LoVo (cell line): Measurements from ENCODE around the gene LIF.
"Not testable (repeated sequence)": the region's sequence is repeated elsewhere in the genome, so short reads cannot be mapped to it uniquely, and the experiment has no call there.

Source experiments
- DNase-seq: peaks from one replicate; pipeline ENCODE4 v3.0.0-alpha.2; 2016; ENCODE audit warnings: low spot score

LIF gene

DNA sequence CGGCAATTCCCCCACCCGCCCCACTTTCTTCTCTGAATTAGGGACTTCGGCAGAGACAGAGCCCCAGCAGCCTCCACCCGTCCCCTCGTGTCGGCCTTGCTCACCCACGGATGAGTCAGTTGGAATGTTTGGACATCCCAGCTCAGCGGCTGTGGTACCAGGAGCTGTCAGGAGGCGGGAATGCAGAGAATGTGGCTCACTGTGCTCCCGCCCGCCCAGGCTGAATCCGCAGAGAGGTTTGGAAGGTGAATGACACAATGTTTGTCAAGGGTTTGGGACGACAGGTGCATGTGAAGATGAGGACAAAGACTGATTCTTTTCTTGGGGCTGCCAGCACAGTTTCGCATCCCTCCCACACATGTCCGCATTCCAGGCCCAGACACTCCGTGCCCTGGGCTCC, 39.6 kb downstream of the LIF start:
- peak; percentile 78 for DNase-seq

GRCh38 chr22:30205281-30206115, 41.1 kb downstream of the LIF start:
- no peak for DNase-seq

GRCh38 chr22:30204742-30205111, 41.8 kb downstream of the LIF start:
- DNase-seq, result no peak

DNA sequence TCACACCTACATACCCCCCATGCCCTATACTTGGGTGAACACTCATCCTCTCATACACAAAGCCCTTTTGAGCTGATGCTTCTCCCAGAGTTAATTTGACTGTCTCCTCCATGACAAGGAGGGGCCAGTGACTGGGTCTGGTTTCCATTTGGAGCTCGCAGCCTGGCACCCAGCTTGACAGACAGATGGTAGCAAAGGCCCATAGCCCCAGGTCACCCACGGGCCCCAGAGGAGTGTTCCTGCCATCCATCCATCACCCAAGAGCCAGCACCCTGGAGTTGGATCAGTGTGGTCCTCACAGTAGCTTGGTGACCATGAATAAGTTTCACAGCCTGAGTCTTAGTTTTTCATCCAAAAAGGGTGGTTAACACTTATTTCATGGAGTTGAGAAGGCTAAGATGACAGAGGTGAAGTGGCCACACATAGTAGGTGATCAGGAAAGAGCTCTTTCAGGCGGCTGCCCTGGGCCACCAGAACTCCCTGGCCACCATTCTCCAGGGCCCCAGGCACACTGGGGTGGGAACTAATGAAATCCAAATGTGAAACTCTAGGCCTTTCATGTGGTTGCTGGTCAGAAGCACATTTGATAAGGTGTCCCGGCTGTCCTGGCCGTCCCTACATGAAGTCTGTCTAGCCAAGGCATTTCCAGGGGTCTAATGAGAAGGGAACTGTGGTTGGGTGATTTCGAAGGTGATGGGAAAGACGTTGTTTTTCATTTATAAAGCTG, 42.4 kb downstream of the LIF start:
- DNase-seq, result no peak

DNA sequence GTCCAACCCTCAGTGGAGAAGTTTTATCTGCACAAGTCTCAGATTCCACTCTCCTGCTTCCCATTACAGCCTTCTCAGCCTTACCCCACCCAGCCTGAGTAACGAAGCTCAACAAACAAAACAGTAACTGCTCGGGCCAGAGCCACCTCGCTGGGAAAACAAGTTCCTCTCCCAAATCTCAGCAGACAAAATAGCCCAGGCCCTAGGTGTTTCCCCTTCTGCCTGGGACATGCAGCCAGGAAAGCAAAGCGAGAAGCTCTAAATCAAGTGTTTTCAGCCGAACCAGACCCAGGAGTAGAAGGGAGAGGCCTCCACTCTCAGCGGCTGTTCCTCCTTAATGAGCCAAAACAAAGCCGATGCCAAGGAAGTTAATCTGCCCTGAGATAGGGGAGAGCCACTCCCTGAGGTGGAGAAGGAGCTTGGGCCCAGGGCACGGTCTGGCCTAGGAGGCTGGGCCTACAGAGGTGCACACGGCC, 44.0 kb downstream of the LIF start:
- peak; percentile 70 for DNase-seq

GRCh38 chr22:30201945-30202344, 44.6 kb downstream of the LIF start:
- DNase-seq, result no peak

- DNase-seq, result not testable (repeated sequence)
These were observed 45.7 kb downstream of the LIF start for GRCh38 chr22:30200905-30201304.

- no peak for DNase-seq
These were observed 47.6 kb downstream of the LIF start for GRCh38 chr22:30198921-30199320.

GRCh38 chr22:30198152-30198825, 48.3 kb downstream of the LIF start:
- no peak for DNase-seq

DNA sequence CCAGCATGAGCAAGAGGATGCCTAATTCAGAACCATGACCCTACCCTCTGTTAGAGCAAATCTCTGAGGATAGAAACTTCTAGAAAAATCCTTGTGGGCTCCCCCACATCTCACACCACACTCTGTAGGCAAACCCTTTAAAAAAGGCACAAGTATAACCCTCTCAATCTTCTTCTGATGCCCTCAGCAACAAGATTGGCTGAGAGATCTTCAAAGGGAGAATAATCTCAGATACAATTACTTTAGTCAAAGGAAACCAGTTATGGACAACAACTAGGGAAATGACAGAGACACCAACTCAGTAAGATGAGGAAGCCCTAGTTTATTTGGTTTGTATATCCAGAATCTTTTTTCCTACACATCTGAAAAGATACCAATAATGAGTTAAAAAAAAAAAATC, 49.2 kb downstream of the LIF start:
- no peak for DNase-seq

- DNase-seq, result no peak
These were observed 49.7 kb downstream of the LIF start for GRCh38 chr22:30196880-30197336.

DNA sequence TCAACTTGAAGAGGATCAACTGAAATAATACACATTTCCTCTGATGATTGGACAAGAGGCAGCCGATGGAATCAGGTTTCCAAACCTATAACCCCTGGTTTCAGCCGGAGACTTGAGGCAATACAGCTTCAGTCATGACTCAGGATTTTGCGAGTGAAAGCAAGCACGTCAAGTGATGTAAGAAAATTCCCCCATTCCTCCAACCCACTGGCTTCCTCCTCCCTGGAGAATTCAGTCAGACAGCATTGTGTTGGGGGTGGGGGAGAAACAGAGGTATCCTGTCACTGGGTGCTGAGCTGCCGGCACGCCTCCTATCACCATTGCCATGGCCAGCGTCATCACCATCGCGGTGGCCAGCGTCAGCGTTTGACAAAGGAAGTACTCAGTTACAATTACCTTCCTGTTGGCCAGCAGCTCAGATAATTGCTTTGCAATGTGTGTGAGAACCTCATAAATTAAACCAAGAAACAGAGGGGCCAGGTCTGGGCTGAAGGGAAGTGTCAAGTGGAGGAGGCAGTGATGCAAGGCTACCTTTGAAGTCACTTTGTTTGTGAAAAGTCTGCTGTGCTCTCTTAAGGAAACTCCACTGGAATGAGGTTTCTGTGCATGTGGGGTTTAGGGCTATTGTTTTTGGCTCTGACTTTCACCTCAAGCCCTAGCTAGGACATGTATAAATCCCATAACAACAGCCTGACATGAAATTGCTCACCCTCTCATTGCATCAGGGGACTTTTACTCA, 50.2 kb downstream of the LIF start:
- DNase-seq, result peak; percentile 57

DNA sequence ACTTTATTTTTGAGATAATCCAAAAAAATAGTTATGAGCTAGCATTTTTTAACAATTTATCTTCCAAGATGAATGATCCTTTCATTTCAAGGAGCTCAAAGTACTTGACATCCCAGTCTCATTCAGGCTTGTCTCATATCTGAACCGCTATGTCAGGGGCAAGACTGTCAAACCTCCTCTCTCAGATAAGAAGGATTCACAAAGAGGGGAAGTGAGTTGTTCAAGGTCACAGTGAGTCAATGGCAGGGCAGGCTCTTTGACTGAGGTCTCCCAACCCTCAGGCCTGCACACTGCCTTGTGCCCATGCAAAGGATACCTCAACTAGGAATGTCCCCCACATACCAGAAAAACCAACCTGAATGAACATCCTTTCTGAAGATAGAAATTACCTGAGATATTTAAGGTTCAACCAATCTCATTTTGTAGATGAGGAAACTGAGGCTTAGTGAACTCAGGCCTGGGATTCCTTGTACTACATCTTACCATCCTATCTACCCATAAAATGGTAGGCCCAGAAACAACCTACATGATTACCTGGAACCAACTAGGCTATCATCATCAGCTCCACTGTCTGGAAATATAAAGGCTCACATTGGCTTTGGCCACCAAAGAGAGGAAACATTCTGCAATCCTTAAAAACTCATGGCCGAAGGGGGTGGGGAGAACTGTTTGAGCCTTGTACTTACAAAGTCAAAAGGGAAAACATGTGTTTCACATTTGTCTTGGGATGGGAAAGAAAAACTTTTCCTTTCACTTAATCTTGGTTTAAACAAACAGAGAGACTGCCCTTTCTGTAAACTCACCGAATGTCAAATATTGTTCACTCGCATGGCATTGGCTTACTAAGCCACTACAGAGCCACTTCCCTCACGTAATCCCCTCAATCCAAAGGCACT, 51.1 kb downstream of the LIF start:
- DNase-seq, result no peak

- no peak for DNase-seq
These were observed 53.4 kb downstream of the LIF start for GRCh38 chr22:30193031-30193775.

DNA sequence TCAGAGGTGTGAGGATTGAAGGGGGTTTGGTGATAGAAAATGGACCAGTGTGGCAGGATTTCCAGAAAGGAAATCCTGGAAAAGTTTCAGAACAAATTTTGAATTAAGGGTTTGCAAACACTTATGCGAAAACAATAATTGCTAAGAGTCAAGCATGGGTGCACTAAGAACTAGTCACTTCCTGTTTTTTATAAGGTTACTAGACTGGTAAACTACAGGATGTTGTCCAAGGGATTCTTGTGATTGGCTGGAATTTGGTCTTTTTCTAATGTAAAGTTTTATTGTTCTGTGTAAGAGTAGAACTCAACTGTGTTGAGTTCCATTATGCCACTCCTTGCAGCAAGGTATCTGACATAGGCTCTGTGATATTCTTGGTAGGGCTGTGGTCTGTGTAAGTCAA, 54.1 kb downstream of the LIF start:
- no peak for DNase-seq

DNA sequence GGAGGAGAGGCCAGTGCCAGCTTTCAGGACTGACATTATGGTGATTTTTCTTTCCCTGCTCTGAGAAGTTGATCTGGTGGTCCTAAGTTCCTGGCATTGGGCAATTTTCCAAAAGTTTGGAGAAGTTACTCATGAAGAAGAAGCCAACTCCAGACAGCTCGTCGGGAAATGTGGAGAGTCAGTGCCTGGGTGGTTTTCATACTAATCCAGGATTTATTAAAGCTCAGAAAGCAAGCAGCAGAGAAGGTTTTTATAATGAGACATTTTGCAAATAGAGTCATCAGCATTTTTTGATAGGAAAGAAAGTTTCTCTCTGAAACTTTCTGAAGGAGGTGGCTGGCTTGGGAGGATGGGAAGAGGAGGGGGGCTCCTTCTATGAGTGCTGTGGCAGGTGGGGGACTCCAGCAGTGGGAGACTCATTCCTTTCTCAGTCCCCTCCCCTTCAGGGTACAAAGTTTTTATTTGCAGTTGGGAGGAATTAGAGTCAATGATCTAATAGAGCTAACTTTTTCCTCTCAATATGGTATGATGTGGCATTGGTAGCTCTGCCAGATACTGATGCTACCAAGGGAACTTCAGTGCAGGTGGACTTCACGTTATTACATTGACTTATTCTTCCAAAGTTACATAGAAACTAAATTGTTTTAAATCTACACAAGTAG, 55.4 kb downstream of the LIF start:
- DNase-seq, result no peak

GRCh38 chr22:30190574-30190973, 56.0 kb downstream of the LIF start:
- no peak for DNase-seq
